HG02840 (cell line): ENCODE data around the gene ANGPTL3.

ENCODE experiments used
- ATAC-seq: cut with Tn5 transposase; IDR thresholded peaks from one replicate; pipeline ENCODE4 v1.9.1; 2021; ENCODE audit warnings: mild to moderate bottlenecking, moderate library complexity, moderate number of reproducible peaks; ENCODE audit not compliant: unreplicated experiment, low FRiP score

Gene ANGPTL3

GRCh38 chr1:62625415-62625814, 28.1 kb downstream of the ANGPTL3 start:
- ATAC-seq: peak; percentile 59

GRCh38 chr1:62628506-62628905, 31.2 kb downstream of the ANGPTL3 start:
- no peak for ATAC-seq

- ATAC-seq: no peak
Observed at GRCh38 chr1:62637392-62638105, 40.2 kb downstream of the ANGPTL3 start.

GRCh38 chr1:62643283-62643682, 46.0 kb downstream of the ANGPTL3 start:
- ATAC-seq: no peak

- no peak for ATAC-seq
Observed at GRCh38 chr1:62652387-62652786, 55.1 kb downstream of the ANGPTL3 start.

- ATAC-seq: no peak
Observed at GRCh38 chr1:62654744-62655143, 57.4 kb downstream of the ANGPTL3 start.
